ENCODE measurements around the gene ARHGEF12.
"Not testable (repeated sequence)": the region's sequence is repeated elsewhere in the genome, so short reads cannot be mapped to it uniquely, and the experiment has no call there.

ARHGEF12 gene

GRCh38 chr11:120501976-120502755 is 166.0 kb downstream of the ARHGEF12 start:
- DNase-seq = no peak

GRCh38 chr11:120503529-120503928 is 167.3 kb downstream of the ARHGEF12 start:
- not testable (repeated sequence) for DNase-seq

DNA sequence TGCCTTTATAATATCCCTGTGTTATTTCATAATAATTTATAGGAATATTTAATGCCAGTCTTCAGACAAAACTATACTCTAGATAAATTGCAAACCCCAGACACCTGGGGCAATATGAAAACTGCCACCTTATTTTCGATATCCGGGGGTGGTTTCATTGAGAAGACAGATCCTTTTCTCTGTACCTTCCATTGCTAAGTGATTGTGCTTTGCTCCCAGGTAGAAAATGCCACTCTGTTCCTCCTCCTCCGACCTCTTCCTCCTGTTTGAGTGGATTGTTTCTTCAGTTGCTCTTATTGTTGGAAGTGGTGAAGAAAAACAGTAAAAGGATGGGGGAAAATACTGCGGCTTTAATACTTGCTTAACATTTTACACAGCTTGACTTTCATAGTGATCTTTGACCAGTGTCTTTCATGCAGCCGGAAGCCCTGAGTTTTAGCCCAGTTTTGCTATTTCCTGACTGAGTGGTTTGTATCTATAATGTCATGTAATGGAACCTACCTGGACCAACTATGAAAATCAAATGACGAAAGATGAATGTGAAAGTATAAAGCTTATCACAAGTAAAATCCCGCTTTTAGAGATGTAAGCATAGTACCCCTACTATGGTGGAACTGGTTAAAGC is 169.7 kb downstream of the ARHGEF12 start:
- no peak for DNase-seq

DNA sequence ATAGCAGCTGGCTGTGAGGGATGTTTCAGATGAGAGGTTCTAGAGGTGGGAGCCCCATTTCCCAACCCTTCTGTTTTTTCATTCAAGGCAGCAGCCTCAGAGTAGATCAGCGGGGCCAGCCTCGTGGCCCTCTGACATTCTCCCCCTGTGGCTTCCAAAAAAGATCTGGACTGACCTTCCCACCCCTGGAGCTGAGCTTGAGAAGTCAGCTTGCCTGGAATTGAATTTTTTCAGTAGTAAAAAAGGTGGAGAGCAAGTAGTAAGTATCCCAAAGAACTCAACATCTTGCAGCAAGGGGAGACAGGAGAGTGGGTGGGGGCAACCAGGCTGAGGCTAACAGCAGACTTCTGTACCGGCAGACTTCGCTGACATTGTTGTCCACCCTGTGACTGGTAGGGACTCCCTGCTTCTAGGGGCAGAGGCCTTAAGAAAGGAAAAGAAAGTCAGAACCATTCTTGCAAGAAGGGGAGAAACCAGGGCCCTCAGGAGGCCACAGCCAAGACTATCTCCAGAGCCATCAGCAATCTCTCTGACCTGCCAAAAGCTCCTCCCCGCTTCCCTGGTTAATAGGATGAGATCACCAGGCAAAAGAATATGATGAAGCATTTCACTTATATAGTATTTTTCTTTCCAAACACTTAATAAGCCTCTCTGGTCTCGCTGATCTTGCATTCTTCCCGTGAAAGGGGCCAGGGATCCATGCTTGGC is 173.3 kb downstream of the ARHGEF12 start:
- no peak for DNase-seq

DNA sequence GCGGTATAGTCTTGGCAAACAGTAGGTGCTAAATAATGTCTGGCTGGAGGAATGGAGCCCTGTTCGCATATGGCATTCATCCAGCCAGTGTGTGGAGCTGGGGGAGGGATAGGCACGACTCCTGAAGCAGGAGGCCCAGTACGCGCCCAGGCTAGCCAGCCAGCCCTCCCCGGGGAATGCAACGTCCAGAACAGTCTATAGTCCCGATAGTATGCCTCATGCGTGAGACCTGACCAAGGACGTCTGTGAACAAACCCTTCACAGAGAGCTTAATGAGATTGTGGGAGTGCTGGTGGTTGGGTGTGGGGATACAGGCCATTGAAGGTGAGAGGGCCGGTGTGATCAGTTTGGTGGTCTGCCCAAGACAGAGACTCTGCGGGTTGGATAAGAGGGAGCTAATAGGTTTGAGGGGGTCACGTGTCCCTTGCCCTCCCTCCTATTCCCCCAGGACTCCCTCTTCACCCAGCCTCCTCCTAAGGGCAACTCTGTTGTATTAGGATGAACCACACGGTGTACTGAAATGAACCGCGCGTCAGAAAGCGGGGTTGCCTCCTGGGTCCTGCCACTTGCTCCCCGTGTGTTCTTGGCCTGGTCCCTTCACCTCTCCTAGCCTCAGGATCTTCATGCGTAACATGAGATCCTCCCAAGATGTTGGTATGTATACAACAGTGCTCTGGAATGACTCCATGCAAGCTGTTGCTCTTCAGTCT is 174.3 kb downstream of the ARHGEF12 start:
- DNase-seq = no peak

GRCh38 chr11:120511116-120511819 is 175.1 kb downstream of the ARHGEF12 start, which contains the start of gene GRIK4:
Gene GRIK4 (plus strand): TSS chr11:120511748. CDS start chr11:120660319, 148,571 bp downstream.
- peak; percentile 55 for DNase-seq

DNA sequence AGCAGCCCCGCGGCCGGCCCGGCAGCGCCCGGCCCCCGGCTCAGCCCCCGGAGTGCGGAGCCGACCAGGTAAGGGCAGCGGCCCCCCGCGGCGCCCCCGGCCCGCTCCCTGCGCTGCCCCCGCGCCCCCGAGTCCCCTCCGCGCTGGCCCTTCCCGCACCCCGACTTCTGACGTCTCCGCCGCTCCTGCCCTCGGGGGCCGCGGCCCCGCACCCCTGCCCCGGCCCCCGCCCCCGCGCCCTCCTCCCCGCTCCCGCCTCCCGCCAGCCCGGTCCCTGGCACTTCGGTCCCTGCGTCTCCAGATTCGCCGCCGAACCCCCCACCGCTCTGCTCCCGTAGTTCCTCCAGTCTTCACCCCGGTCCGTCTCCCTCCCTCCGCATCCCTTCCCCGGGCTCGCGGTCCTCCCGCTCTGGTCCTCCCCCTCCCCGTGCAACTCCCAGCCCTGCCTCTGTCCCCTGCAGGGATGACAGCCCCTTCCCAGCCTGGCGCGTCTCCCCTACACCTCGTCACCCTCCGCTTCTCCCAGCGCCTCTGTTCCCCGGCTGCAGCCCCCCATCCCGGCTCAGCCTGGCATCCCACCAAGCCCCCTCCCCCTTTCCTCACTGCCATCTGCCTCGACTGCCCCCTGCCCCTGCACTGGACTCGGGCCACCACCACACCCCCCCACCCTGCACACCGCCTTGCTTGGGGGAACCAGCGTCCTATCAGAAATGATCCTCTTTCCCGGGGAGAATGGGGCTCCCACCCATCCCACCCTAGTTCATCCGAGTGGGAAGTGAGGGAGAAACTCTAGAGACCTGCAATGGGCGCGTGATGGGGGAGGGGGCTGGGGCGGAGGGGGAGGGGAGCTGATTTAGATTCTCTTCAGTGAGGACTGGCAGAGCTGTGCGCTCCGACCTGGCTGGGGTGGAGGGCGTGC is 175.9 kb downstream of the ARHGEF12 start:
- DNase-seq = no peak

- DNase-seq = no peak
These were observed 176.7 kb downstream of the ARHGEF12 start for GRCh38 chr11:120512739-120513435.

DNA sequence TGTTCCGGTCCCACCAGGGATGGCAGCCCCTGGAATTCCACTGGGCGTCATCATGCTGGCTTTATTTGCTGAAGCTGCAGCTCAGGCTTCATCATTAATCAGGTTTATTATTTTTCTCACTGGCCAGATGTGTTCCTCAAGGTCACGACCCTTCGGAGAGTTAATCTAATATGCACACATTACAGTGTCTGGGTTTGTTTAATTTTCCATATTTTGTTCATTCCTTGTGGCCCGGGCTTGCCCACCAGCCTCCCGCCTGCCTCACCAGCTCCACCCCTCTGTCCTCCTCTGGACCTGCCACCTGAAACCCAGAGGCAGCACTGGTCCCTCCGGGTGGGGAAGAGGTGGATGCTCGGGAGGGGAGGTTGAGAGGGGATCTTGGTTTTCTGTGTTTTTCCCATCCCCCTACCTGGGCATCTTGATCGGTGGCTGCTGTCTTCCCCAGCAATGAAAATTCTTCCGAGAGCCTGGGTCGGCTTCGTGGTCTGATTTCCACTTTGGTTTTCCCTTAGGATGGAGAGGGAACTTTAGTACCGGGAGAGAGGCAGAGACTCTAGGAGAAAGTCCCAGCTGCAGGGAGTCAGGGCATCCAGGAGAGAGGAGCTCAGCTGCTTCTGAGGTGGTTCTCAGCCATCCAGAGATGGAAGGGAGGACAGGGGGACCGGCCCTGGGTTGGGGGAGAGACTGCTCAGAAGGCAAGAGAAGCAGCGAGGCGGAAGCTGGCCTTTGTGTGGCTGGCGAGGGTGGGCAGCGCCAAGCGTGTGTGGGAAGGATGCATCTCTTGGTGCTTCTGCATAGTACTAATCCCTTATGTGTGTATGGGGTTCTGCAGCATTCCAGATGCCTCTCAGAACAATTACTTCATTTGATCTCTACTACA is 177.5 kb downstream of the ARHGEF12 start:
- DNase-seq = no peak

- DNase-seq = no peak
These were observed 178.4 kb downstream of the ARHGEF12 start for GRCh38 chr11:120514541-120515121.

DNA sequence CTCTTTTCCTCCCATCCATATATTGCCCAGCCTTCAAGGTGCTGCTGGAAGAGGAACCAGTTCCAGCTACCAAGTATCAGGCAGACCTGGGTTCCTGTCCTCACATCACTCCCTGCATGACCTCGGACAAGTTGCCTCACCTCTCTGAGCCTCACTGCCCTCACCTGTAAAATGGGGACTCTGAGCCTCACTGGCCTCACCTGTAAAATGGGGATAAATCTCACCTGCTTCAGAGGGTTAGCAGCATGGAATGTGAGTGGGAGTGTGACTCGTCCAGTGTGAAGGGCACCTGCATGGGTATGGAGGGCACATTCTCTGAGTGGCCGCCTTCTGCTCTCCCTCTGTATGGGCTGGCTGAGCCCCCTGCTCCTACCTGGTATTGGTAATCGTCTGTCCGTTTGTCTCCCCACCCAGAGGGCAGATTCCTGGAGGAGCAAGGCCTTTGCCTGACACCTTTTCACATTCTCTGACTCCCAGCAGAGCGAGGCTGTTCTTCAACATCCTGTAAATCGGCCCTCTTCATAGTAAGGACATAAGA is 179.0 kb downstream of the ARHGEF12 start:
- DNase-seq = no peak

DNA sequence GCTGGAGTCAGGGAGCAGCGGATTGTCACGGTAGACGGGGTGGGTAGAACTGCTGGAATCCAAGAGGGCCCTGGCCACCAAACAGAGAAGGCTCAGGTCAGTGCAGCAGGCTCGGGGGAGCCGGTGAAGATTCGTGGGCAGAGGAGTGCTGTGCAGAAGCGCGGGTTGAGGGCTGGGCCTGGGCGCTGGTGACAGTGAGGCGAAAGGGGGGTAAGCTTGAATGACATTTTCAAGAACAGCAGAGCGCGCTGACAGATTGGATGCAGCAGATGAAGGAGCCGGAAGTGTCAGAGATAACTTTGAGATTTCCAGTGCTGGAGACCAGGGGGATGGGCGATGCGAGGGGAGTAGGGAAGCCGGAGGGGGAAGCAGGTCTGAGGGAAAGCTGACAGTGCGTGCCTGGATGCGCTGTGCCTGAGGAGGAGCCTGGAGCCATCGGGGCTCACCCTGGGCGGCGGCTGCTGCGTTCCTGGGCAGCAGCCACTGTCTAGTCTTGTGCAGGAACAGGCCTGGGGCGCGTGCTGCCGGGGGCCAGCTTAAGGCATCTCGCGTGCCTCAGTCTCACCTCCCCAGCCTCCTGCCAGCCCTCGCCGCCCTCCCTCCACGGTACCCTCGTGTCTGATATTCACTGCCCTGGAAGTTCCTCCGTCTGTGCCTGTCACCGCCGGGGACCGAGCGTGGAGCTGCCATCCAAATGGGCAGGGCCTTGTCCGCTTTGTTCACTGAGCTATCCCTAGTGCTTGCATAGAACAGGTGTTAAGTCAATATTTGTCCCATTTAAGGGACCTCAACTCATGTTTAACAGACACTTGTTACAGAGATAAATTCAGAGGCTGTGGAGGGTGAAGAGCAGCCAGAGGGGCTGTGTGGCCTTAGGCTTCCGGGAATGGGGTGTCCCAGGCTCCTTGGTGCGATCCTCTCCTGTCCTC is 180.5 kb downstream of the ARHGEF12 start:
- DNase-seq = no peak

- no peak for DNase-seq
These were observed 181.2 kb downstream of the ARHGEF12 start for GRCh38 chr11:120517390-120517761.

DNA sequence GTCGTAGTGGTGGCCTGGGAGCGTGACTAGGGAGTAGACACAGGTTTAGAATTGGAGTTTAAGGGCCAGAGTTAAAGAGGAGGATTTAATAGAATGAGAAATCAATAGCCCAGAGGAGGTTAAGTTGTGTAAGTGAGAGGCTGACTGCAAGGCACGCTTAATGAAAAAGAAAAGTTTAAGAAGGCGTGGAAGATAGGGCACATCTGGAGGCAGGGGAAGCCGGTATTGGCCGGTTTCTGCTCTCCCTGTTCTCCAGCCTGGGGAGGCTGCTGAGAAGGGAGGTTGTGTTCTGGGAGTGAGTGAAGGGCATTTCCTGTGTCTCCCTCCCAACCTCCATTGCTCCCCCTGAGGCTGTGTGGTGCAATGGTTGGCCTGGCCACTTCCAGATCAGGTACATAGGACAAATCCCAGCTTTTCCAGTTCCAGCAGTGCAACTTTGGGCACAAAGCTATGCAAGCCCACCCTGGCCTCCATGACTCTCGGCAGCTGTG is 181.6 kb downstream of the ARHGEF12 start:
- DNase-seq = no peak

- DNase-seq = no peak
These were observed 182.1 kb downstream of the ARHGEF12 start for GRCh38 chr11:120518356-120518755.

GRCh38 chr11:120519474-120519873 is 183.3 kb downstream of the ARHGEF12 start:
- no peak for DNase-seq

GRCh38 chr11:120520091-120520822 is 184.0 kb downstream of the ARHGEF12 start:
- no peak for DNase-seq
